Activated CD4-positive, alpha-beta T cell treated with anti-CD3 and anti-CD28 coated beads for 24 hours (primary cell): ENCODE results near the gene OLIG3.

Experiments
- DNase-seq, 2 donors: peaks; one replicate each; pipeline ENCODE4 v3.0.0-alpha.2; 2020; ENCODE audit warnings: low read depth in 2 of 2

Gene OLIG3

DNA sequence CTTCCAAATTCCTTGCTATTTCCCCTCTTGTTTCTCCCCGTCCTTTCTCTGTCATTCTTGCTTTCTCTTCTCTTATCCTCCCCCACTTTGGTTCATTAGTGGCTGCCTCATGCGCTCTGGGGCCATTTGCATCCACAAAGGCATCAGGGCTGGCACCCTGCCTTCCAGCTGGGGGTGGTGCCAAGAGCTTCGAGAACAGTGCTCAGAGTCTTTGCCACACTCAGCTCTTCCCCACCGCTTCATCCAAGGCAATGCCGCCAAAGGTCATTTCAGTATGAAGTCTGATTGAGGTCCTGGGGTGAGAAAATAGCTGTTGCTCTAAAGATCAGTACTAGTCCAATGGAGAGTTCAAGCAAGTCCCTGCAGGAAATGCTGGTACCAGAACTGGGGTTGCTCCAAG lies 22.7 kb downstream of the OLIG3 start:
- no peak for DNase-seq

DNA sequence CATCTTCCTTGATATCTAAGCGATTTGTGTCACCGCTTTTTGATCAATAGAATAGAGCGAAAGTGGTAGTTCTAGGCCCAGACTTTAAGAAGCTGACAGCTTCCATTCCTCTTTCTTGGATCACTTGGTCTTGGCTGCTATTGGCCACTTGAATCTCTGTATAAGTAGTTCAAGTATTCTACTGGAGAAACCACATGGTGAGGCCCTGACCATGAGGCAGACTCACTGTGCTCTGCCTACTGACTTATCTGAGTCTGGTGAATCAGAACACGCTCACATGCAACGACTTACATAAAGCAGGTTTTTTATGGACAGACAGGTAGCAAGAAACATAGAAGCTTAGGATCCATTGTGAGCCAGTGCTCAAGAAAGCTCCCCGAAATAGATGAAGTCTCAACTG lies 27.0 kb downstream of the OLIG3 start:
- no peak for DNase-seq

DNA sequence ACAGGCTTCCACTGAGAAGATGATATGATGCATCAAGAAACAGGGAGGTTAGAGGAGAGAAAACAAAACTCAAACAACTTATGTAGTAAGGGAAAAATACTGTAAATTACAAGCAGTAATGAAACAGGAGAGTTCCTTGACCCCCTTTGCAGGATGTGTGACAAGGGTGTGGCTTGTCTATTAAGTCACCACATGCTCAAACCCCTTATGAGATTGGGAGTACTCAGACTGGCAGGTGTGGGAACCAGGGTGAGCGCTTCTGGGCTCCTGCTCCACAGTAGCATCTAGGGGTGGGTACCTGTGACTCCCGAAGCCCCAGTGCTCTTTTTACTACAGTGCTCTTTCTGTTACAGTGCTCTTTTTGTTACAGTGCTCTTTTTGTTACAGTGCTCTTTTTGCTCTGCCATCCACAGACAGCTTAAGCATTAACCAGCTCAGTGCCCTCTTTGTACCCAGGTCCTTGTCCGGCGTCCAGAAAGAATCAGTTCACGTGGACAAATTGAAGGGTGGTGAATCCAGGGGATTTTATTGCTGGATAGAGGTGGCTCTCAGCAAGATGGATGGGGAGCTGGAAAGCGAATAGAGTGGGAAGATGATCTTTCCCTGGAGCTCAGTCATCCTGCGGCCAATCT lies 28.7 kb downstream of the OLIG3 start:
- no peak for DNase-seq

DNA sequence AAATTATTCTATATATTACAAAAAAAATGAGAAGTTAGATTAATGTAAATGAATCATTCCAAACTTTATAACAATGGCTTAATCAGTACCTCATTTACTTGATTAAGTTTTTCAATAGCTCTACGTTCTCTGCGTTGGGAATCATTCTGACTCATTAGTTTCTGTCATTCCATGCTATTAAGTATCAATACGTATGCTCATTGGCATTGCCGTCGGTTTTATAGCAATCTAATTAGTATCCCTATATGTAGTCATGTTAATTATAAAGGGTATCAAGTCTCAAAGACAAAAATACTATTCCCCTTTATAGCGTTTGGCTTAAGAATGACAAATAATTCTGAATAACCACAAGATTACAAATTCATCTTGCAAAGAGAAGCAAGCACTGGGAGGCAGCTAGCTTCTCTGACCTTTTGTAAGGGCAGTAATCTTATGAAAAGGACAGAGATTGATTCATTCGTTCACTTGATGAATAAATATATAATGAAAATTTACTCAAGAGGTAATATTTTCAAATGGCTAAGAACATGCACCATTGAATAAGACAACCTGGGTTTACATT lies 41.8 kb downstream of the OLIG3 start:
- DNase-seq: no peak

DNA sequence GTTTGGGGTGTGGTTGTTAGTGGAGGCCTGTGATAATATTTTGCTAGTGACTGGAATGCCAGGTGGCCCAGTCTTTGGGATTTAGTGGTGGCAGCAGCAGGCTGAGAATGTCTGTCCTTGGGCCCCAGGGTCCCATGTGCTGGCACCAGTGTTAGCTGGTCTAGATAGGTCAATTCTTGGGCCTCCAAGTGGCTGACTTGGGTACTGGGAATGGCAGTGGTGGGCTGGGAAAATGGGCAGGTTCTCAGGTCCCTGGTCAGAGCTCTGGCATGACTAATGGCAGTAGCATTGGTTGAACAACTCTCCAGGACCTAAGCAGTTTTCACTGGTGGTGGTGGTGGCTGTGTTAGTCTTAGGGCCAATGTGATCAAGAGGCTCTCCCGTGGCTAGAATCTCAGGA lies 50.3 kb downstream of the OLIG3 start:
- DNase-seq: no peak
